ENCODE results near the gene FCRLB. TPM values are rescaled to one million over a fixed set of nuclear protein-coding genes. Genes with fewer than 3 reads are reported as not detected.
"Not testable (repeated sequence)": the region's sequence is repeated elsewhere in the genome, so short reads cannot be mapped to it uniquely, and the experiment has no call there.

FCRLB gene
- total and polyA plus RNA-seq, 2 donors from 2014 or later = 2.3 to 2.8 TPM

GRCh38 chr1:161766102-161766981 lies 45.0 kb downstream of the FCRLB start, which contains the start of gene ATF6:
ATF6 (plus strand) TSS chr1:161766320; CDS start chr1:161766361, 41 bp downstream.
- no peaks in the 10 kb centered on the region for H3K27me3 ChIP-seq (ENCODE audit: control insufficient read depth, insufficient read depth, low read length)
- H3K36me3 ChIP-seq (ENCODE audit: control insufficient read depth in 2 of 3, insufficient read depth in 3 of 3, low read length in 3 of 3) = no peaks in the 10 kb centered on the region
- peak within 1 kb of the TSS; percentile 98 to 100 (median 98) for H3K4me3 ChIP-seq (ENCODE audit: low read length in 3 of 3)
- H3K27ac ChIP-seq (ENCODE audit: low read depth in 2 of 2, low read length in 2 of 2) = peak within 1 kb of the TSS; percentile 72 to 90
- intact Hi-C loops (cut with DNase I) = no loop called here
- peak within 1 kb of the TSS; percentile 94 to 98 (median 95) for H3K9ac ChIP-seq (ENCODE audit: low read length in 3 of 3)
- DNase-seq = peak; percentile 92 to 97 (median 93)
- TF ChIP-seq CTCF (IDR thresholded peaks at IDR 0.05; ENCODE audit: borderline replicate concordance, extremely low read depth, insufficient read depth) = no peak
- no peaks in the 10 kb centered on the region for H3K9me3 ChIP-seq (ENCODE audit: control insufficient read depth in 2 of 3, insufficient read depth in 1 of 3, low read length in 3 of 3)
- peak; percentile 90 for FAIRE-seq
- peaks cover 0 to 3% (median under 1%) of the 10 kb centered on the region in 3 donors for H3K4me1 ChIP-seq (ENCODE audit: control insufficient read depth in 2 of 3, insufficient read depth in 2 of 3, low read depth in 1 of 3, low read length in 3 of 3)

- DNase-seq = no peak
- peaks cover 0 to 7% (median 3%) of the 10 kb centered on the region in 3 donors for H3K4me1 ChIP-seq (ENCODE audit: control insufficient read depth in 2 of 3, insufficient read depth in 2 of 3, low read depth in 1 of 3, low read length in 3 of 3)
- no peak for FAIRE-seq
These were observed 47.1 kb downstream of the FCRLB start for GRCh38 chr1:161768461-161768860.

GRCh38 chr1:161768986-161769672 lies 47.8 kb downstream of the FCRLB start:
- DNase-seq (no peak), FAIRE-seq (no peak)

More at GRCh38 chr1:161768461-161768860, 47.1 kb downstream of the FCRLB start:
- no peak for TF ChIP-seq CTCF (IDR thresholded peaks at IDR 0.05; ENCODE audit: borderline replicate concordance, extremely low read depth, insufficient read depth)
- no peak overlapping the region for H3K27ac ChIP-seq (ENCODE audit: low read depth in 2 of 2, low read length in 2 of 2)
- H3K27me3 ChIP-seq (ENCODE audit: control insufficient read depth, insufficient read depth, low read length) = no peaks in the 10 kb centered on the region
- intact Hi-C loops (cut with DNase I) = no loop called here
- no peaks in the 10 kb centered on the region for H3K36me3 ChIP-seq (ENCODE audit: control insufficient read depth in 2 of 3, insufficient read depth in 3 of 3, low read length in 3 of 3)
- H3K9me3 ChIP-seq (ENCODE audit: control insufficient read depth in 2 of 3, insufficient read depth in 1 of 3, low read length in 3 of 3) = no peaks in the 10 kb centered on the region
- H3K9ac ChIP-seq (ENCODE audit: low read length in 3 of 3) = no peak overlapping the region
- H3K4me3 ChIP-seq (ENCODE audit: low read length in 3 of 3) = peak overlapping the region in 1 of 3 donors; percentile 3

GRCh38 chr1:161769673-161770045 lies 48.3 kb downstream of the FCRLB start:
- H3K4me3 ChIP-seq (ENCODE audit: low read length in 3 of 3); H3K4me1 ChIP-seq (ENCODE audit: control insufficient read depth in 2 of 3, insufficient read depth in 2 of 3, low read depth in 1 of 3, low read length in 3 of 3); H3K9me3 ChIP-seq (ENCODE audit: control insufficient read depth in 2 of 3, insufficient read depth in 1 of 3, low read length in 3 of 3); H3K9ac ChIP-seq (ENCODE audit: low read length in 3 of 3); H3K27me3 ChIP-seq (ENCODE audit: control insufficient read depth, insufficient read depth, low read length); DNase-seq; H3K36me3 ChIP-seq (ENCODE audit: control insufficient read depth in 2 of 3, insufficient read depth in 3 of 3, low read length in 3 of 3); FAIRE-seq; intact Hi-C loops (cut with DNase I); H3K27ac ChIP-seq (ENCODE audit: low read depth in 2 of 2, low read length in 2 of 2): not testable (repeated sequence)

More at GRCh38 chr1:161768986-161769672, 47.8 kb downstream of the FCRLB start:
- no peak overlapping the region for H3K27ac ChIP-seq (ENCODE audit: low read depth in 2 of 2, low read length in 2 of 2)
- no peak for TF ChIP-seq CTCF (IDR thresholded peaks at IDR 0.05; ENCODE audit: borderline replicate concordance, extremely low read depth, insufficient read depth)
- intact Hi-C loops (cut with DNase I) = no loop called here
- no peaks in the 10 kb centered on the region for H3K9me3 ChIP-seq (ENCODE audit: control insufficient read depth in 2 of 3, insufficient read depth in 1 of 3, low read length in 3 of 3)
- H3K9ac ChIP-seq (ENCODE audit: low read length in 3 of 3) = no peak overlapping the region
- peaks cover 0 to 7% (median 3%) of the 10 kb centered on the region in 3 donors for H3K4me1 ChIP-seq (ENCODE audit: control insufficient read depth in 2 of 3, insufficient read depth in 2 of 3, low read depth in 1 of 3, low read length in 3 of 3)
- no peaks in the 10 kb centered on the region for H3K27me3 ChIP-seq (ENCODE audit: control insufficient read depth, insufficient read depth, low read length)
- H3K4me3 ChIP-seq (ENCODE audit: low read length in 3 of 3) = no peak overlapping the region
- no peaks in the 10 kb centered on the region for H3K36me3 ChIP-seq (ENCODE audit: control insufficient read depth in 2 of 3, insufficient read depth in 3 of 3, low read length in 3 of 3)

Measured in kidney (tissue), 14 donors.